ENCODE measurements around the gene OR2C3.
"Not testable (repeated sequence)": the region's sequence is repeated elsewhere in the genome, so short reads cannot be mapped to it uniquely, and the experiment has no call there.

OR2C3 gene

DNA sequence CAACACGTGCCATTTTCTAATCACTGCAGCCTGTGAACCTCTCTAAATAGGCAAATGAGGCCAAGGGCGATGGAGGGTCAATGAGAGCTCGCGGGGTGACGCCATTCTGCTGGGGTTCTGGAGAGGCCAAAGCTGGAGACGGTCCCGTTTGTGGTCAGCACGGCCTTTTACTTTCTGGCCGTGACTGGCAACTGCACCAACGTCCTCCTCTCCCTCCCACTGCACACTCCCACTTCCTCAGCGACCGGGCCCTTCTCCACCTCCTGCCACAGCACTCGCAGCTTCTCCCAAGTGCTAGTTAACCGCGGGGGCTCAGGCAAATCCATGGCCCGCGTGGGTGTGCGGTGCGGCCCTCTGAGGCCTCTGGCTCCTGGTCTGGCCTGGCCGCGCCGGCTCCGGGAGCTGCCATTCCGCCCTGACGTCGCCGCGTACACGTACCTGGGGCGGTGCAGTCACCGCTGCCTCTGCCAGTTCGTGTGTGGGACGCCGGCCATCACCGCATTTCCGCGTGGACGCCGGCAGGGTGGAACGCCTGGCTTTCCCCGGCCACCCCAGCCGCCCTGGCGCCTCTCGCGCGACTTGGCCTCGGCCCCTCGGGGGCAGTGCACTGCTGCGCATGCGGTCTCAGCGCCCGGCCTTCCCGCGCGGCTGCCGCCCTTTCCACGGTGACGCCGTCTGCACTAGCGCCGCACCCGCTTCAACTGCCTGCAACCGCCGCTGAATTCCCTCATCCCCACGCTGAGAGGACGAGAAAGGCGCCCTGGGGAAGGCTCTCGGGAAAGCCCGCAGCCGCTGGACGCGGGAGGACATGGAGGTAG lies 18.2 kb downstream of the OR2C3 start:
- DNase-seq (ENCODE audit: low read depth) = no peak

DNA sequence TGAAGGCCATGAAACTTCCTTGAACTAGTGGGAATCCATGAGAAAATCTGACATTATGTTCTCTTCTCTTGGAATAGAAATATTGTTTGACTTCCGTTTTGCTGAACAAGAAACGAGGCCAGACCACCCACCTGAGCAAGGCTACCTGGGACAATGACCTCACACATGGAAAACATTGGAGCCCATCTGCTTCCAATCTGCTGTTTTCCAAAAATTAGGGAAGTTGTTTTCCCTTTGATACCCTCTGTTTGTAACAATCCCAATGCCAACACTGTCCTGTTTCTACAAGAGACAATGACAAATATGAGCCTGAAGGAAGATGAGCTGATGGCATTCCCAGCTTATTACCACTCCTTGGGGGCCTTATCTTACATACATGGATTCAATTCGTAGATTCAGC lies 29.4 kb downstream of the OR2C3 start:
- DNase-seq (ENCODE audit: low read depth) = no peak

- DNase-seq (ENCODE audit: low read depth) = peak; percentile 57
Observed at GRCh38 chr1:247500865-247501264, 35.4 kb downstream of the OR2C3 start.

DNA sequence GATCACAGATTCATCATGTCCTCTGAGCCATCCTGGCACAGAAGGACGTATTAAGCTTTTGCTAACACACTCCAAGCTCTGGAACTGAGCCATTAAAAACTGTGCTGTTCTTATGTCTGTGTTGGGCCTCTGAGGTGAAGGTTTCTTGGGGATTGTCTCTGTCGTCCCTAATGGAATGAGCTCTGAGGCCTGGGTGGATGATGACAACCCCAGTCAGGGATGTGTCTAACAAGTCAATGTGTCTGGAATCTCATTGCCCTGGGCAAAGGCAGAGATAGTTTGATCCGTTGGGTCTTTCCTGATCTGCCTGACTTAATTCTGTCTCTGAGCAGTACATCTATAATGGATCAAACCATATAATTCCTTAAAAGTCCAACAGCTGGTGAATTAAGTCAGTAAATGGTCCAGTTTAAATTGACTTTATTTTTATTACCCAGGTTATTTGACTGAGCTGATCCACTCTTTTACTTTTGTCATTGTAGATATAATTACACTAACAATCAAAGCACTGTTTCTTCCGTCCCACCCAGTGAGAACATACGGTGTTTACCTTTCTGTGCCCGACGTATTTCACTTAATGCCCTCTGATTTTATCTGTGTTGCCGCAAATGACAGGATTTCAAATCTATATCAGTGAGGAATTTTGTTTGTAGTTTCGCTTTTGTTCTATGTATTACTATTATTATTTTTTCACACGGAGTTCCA lies 39.5 kb downstream of the OR2C3 start:
- DNase-seq (ENCODE audit: low read depth) = no peak

- DNase-seq (ENCODE audit: low read depth) = peak; percentile 30
Observed at GRCh38 chr1:247494767-247495166, 41.5 kb downstream of the OR2C3 start.

- DNase-seq (ENCODE audit: low read depth) = peak; percentile 56
Observed at GRCh38 chr1:247493106-247493505, 43.1 kb downstream of the OR2C3 start.

- no peak for DNase-seq (ENCODE audit: low read depth)
Observed at GRCh38 chr1:247491328-247491727, 44.9 kb downstream of the OR2C3 start.

DNA sequence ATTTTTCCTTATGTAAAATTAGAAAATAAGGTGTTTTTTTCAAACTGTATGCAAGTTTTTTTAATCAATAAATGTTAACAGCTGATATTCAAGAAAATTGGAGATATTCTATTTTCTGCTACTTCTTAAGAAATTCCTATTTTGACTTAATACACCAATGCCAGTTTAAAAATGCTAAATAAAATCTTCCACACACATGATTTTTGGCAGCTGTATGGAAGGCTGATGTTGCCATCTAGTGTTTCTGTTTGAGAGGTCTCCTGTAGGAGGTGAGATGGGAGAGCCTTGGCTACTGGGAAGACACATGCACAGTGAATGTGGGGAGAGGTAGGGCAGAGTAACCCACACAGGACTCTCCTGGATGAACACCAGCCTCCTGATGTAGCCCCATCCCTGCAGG lies 49.2 kb downstream of the OR2C3 start:
- peak; percentile 64 for DNase-seq (ENCODE audit: low read depth)

- peak; percentile 13 for DNase-seq (ENCODE audit: low read depth)
Observed at GRCh38 chr1:247482747-247483146, 53.5 kb downstream of the OR2C3 start.

GRCh38 chr1:247476328-247477058 lies 59.7 kb downstream of the OR2C3 start:
- not testable (repeated sequence) for DNase-seq (ENCODE audit: low read depth)

- no peak for DNase-seq (ENCODE audit: low read depth)
Observed at GRCh38 chr1:247475793-247476192, 60.4 kb downstream of the OR2C3 start.
